ENCODE data around the gene MTHFSD.

DNA sequence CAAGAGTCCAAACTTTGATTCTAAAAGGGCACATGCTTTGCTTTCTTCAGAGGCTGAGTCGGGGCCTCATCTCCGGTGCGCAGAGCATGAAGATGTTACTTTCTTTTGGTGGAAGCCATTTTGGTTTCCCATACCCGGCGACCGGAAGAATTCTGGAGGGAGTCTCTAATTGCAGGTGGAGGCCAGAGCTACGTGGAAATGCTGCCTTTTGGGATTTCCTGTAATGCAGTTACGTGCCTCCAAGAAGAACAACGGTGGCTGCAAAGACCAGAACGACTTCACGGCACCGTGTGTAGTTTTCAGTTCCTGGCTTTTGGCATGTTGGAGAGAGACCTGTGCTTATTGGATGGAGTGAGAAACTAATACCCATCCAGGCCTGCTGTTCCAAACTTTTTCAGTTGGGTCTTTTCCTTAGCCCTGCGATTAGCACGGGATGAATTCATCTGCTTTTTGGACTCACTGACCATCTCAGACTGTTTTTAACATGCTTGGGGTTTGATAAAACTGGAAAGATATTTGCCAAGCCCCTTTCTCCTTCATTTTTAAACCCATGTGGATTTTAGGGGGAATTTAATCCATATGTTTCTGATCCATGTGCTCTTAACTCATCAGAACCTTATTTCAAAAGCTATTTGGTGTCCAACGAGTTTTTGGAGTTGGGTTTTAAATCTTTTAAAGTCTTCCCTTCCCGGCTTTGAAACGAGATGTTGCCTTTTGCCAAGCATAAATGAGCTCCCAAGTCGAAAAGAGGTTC lies 42.3 kb upstream of the MTHFSD start:
- no peak for TF ChIP-seq SMAD3 (CRISPR knock-in tag; IDR thresholded peaks at IDR 0.05; ENCODE audit: borderline replicate concordance)
- TF ChIP-seq TEAD4 (CRISPR knock-in tag; IDR thresholded peaks at IDR 0.05) = no peak
- TF ChIP-seq FOXJ3 (CRISPR knock-in tag; IDR thresholded peaks at IDR 0.05; ENCODE audit: borderline replicate concordance) = no peak
- TF ChIP-seq, protein P1, sequence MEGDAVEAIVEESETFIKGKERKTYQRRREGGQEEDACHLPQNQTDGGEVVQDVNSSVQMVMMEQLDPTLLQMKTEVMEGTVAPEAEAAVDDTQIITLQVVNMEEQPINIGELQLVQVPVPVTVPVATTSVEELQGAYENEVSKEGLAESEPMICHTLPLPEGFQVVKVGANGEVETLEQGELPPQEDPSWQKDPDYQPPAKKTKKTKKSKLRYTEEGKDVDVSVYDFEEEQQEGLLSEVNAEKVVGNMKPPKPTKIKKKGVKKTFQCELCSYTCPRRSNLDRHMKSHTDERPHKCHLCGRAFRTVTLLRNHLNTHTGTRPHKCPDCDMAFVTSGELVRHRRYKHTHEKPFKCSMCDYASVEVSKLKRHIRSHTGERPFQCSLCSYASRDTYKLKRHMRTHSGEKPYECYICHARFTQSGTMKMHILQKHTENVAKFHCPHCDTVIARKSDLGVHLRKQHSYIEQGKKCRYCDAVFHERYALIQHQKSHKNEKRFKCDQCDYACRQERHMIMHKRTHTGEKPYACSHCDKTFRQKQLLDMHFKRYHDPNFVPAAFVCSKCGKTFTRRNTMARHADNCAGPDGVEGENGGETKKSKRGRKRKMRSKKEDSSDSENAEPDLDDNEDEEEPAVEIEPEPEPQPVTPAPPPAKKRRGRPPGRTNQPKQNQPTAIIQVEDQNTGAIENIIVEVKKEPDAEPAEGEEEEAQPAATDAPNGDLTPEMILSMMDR (IDR thresholded peaks at IDR 0.05) = no peak
- TF ChIP-seq ELF4 (CRISPR knock-in tag; IDR thresholded peaks at IDR 0.05; ENCODE audit: low read depth) = no peak
- TF ChIP-seq NFYB (CRISPR knock-in tag; conservative IDR thresholded peaks at IDR 0.05; ENCODE audit: low read depth) = no peak
- TF ChIP-seq ZNF317 (CRISPR knock-in tag; IDR thresholded peaks at IDR 0.05; ENCODE audit: borderline replicate concordance, low read depth) = no peak
- no peak for TF ChIP-seq NR1H2 (CRISPR knock-in tag; IDR thresholded peaks at IDR 0.05)
- TF ChIP-seq, protein P2, sequence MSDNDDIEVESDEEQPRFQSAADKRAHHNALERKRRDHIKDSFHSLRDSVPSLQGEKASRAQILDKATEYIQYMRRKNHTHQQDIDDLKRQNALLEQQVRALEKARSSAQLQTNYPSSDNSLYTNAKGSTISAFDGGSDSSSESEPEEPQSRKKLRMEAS (CRISPR knock-in tag; IDR thresholded peaks at IDR 0.05) = no peak
- TF ChIP-seq, protein P3, sequence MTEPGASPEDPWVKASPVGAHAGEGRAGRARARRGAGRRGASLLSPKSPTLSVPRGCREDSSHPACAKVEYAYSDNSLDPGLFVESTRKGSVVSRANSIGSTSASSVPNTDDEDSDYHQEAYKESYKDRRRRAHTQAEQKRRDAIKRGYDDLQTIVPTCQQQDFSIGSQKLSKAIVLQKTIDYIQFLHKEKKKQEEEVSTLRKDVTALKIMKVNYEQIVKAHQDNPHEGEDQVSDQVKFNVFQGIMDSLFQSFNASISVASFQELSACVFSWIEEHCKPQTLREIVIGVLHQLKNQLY (CRISPR knock-in tag; IDR thresholded peaks at IDR 0.05) = no peak
- no peak for TF ChIP-seq ESRRA (CRISPR knock-in tag; IDR thresholded peaks at IDR 0.05; ENCODE audit: borderline replicate concordance)
- TF ChIP-seq CREB1 (CRISPR knock-in tag; IDR thresholded peaks at IDR 0.05) = no peak
- TF ChIP-seq FOXP1 (CRISPR knock-in tag; IDR thresholded peaks at IDR 0.05; ENCODE audit: borderline replicate concordance) = no peak

Data from WTC11 (cell line).